GM18507 (cell line): Measurements from ENCODE around the gene OLFML3.
"Not testable (repeated sequence)": the region's sequence is repeated elsewhere in the genome, so short reads cannot be mapped to it uniquely, and the experiment has no call there.

Experiments
- DNase-seq: peaks from one replicate; pipeline ENCODE4 v3.0.0; 2011; ENCODE audit warnings: low read depth; ENCODE audit not compliant: insufficient read length; ENCODE audit errors: extremely low spot score
- FAIRE-seq: peaks from 2 replicates; lab custom pipeline; 2011; peaks lifted over from hg19 to GRCh38; lab: Jason Lieb, UNC

The OLFML3 gene

DNA sequence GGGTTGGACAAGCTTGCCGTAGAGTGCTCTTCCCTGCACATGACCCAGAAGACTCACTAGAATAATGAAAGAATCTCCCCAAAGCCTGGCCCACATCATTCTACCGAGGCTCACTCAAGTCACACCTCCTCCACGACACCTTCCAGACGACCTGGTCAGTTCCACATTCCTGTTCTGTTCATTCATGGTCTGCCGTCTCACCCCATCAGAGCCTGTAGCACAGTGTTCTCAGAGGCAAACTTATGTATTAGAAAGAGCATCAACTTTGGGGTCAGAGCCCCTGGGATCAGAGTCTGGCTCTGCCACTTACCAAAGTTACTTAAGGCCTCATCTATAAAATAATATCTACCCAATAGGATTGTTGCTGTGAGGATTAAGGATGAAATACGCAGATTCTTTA lies 7.5 kb downstream of the OLFML3 start:
- no peak for FAIRE-seq

DNA sequence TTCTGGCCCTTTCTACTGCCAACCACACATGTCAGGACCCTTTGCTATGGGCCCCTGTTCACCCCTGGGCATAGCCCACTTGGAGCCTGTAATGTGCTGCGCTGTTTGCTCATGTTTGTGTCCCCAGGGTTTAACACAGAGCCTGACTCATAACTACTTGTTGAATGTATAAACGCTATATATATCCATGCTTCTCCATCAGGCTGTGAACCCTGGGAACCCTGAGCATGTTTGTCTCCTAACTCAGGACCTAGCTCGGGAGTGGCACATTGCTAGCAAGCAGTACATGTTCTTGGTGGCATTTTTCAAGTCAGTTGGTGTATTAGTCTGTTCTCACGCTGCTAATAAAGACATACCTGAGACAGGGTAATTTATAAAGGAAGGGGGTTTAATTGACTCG lies 8.0 kb downstream of the OLFML3 start:
- FAIRE-seq (no peak), DNase-seq (no peak)

More for the DNA sequence above, 7.5 kb downstream of the OLFML3 start:
- no peak for DNase-seq

DNA sequence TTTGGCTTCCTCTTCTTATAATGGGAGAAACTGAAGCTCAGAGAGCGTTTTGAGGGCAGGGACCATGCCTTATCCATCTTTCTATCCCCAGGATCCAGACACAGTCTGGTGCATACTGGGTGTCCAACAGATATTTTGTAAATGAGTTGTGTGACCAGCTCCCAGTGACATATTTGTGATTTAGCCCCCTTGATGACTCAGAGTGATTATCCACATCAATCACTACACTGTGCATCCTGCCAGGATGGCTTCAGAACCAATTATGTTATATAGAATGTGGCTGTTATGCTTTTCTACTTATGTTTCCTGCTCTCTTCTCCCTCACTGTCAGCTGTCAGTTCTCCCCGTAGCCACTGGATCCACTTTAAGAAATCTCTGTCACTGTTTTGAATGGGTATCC lies 11.3 kb downstream of the OLFML3 start:
- FAIRE-seq (no peak), DNase-seq (no peak)

DNA sequence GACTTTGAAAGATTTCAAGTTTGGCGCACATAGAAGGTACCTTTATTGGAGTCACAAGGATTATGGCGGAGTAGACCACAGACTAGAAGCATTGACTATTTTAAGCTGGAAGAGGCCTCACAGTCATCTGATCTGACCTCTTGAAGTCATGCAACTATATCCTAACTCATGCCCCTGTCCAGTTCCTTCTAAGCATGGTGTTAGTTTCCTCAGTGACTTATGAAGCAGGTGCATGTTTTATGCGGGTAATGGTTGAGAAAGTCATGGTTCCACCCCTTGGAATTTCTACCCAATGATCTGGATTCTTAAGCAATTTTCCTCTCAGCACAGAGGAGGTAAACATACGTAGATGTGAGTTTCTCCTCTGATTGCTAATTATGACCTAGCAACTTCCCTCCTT lies 11.7 kb downstream of the OLFML3 start:
- no peak for FAIRE-seq
- no peak for DNase-seq

DNA sequence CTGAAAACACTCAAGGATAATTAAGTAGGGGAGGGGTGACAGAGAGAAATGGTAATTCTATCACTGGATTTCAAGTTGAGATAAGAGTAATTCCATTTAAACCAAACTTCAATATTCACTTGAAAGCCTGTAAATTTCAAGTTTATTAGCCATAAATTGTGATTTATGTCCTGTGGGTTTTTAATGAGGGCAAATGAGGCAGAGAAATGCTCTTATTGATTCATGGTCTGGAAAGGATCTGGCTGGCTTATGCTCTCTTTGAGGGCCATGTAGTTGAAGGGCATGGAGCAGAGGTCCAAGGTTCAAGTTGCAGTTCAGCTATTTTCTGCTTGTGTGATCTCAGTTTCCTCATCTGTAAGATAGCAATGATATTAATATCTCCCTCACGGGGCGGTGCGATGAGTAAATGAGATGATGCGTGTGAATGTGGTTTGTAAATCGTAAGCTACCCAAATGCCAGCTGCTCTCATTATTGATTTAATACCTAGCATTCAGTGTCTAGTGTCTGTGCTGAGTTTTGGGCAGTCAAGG lies 12.3 kb downstream of the OLFML3 start:
- FAIRE-seq (no peak), DNase-seq (no peak)

DNA sequence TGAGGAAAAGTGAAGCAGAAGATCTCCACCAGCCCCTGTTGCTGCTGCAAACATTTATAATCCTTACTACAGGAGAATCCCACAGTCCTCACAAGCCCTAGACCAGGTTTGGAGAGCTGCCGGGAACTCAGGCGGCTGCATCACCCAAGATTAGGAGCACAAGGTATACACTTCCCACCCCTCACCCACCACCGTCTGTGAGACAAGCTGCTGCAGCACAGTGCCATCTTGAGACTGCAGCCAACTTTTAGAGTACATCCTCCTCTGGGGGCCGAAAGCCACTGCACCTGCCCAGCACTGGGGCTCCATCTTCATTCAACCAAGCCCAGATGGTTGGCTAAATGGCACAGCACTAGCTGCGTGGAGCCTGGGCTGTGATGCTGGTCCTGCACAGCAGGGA lies 13.8 kb downstream of the OLFML3 start:
- no peak for DNase-seq
- FAIRE-seq, result no peak

DNA sequence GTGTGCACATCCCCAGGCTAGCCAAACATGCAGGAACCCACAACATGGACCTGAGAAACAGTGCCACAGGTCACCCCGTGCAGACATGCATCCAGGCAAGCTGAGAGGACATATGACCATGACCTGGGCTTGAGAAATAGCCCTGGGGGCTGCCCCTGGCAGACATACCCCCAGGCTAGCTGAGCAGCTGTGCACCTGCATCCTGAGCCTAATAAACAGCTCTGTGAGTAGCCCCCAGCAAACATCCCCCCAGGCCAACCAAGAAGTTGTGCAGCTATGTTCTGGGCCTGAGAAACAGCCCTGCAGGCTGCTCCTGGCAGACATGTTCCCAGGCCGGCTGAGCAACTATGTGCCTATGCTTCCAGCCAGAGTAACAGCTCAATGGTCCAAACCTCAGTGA lies 14.5 kb downstream of the OLFML3 start:
- DNase-seq (no peak), FAIRE-seq (no peak)

DNA sequence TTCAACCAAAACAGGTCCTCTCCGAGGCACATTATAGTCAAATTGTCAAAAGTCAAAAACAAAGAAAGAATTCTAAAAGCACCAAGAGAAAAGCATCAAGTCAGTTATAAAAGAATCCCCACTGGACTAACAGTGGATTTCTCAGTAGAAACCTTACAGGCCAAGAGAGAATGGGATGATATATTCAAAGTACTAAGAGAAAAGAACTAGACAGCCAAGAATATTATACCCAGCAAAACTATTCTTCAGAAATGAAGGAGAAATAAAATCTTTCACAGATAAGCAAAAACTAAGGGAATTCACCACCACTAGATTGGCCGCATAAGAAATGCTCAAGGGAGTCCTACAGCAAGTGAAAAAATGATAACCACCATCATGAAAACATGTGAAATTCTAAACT lies 16.1 kb downstream of the OLFML3 start:
- no peak for DNase-seq
- no peak for FAIRE-seq

DNA sequence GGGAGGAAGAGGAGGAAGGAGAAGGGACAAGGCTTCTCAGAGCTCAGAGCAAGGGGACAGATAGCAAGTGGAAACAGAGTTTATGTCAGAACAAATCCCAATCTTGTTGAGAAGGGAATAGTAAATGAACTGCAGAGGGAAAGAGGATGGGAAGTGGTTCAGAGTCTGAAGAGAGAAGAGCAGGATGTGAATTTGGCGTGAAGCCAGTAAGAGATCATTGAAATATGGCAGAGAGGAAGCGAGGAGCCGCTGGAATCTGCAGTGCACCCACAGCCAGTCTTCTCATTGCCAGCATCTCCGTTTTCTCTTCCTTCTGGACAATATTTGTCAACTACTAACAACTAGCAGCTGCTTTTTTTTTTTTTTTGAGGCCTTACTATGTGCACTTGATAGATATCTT lies 19.1 kb downstream of the OLFML3 start:
- DNase-seq (no peak), FAIRE-seq (no peak)

DNA sequence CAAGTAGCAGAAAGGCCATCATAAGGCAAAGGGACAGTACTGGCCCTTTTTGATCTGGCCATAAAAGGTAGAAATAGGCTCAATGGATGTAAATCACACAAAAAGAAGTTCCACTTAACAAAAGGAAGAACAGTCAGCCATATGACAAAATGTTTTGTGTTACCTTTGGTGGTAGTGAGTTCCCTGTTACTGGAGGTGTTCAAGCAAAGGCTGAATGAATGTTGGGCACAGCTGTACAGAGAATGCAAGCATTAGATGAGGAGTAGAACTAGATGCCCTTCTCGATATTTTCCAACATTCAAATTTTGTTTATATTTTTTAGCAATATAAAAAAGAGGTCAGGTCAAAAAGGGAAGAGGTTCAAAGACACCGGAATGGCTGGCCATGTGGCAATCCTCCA lies 20.0 kb downstream of the OLFML3 start:
- FAIRE-seq (no peak), DNase-seq (no peak)

DNA sequence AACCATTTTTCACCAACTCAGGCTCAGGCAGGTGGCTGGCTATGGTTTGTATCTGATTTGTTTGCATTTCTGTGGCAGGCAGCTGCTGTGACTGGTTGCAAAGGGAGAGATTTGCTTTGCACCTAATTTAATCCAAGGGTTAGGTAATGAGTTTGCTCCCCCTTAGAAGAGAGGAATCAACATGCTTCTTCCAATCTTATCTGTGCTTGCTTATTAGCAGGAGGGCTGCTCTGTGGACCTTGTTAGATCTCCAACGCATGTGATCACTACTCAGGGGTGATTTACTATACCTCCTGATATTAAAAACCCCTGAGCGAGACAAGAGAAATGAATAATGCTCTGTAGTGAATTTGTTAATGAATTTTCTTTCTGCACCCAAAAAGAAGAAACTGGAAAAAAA lies 20.5 kb downstream of the OLFML3 start:
- FAIRE-seq (no peak), DNase-seq (no peak)

DNA sequence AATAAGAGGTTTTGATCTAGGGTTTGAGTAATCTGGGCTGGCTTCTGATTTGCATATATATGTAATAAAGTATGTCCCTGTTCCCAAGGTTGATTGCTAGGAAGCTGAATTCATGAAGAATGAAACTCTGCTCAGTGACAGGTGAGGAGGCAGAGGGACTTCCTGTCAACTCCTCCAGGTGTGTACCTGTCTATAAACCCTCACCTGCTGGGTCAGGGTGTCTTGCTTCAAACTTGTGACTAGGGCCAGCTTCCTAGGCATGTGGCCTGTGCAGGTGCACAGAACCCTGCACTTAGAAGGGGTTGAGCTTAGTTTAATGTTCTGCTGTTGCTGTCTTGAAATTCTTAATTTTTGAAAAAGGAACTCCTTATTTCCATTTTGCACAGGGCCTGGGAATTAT lies 21.1 kb downstream of the OLFML3 start:
- DNase-seq (no peak), FAIRE-seq (no peak)

DNA sequence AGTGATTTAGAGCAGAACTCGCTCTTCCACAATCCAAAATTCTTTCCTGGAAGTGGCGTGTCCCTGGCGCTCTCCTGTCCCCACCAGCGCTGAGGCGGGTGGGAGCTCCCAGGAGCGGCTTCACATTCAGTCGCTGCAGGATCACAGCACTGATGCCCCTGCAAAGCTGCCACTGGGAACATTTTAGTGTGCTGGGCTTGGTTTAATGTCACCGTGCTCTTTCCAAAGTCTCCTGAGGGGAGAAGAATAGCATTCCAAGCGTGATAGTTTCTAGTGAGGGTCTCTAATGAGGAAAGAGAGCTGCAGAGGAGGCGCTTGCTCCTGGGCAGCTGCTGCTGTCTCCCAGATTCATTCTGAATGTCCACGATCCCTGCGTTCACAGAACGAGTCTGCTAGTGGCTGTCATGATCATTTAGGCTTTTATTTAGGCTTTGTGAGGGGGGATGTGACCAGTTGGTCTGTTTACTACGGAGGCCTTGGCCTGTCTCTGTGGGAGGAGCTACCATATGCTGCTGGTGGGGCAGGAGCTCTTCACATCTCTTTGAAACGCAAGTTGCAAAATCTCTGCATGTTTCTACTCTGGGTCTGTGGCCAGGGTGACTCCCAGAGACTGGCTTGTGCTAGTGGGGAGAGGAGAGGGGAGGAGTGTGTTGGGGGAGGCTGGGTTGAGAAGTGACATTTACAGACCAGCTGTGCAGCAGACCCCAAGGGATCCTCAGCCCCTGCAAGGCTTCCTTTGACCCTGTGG lies 23.4 kb downstream of the OLFML3 start:
- DNase-seq, result no peak
- no peak for FAIRE-seq

DNA sequence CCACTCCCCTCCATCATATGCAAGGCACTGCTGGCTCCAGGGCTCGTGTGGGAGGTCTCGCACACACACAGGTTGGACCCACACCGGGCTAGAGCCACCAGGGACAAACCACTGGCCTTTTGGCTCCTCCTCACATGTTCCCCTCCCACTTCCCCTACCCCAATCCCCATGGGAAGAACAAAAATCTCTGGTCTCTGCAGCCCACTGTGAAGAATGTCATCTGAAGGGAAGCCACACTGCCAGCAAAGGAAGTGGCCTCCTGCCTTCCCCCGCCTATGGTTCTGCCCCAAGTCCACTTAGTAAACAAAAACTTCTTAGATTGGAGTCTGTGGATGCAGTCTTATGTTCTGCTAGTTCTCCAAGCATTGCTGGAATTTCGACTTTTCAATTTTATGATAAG lies 24.2 kb downstream of the OLFML3 start:
- no peak for FAIRE-seq

DNA sequence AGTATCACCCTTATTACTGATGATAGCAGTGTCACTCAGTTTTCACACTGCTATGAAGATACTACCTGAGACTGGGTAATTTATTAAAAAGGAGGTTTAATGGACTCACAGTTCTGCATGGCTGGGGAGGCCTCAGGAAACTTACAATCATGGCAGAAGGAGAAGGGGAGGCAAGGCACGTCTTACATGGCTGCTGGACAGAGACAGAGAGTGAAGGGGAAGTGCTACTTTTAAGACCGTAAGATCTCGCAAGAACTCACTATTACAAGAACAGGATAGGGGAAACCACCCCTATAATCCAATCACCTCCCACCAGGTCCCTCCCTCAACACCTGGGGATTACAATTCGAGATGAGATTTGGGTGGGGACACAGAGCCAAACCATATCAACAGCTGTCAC lies 27.6 kb downstream of the OLFML3 start:
- not testable (repeated sequence) for FAIRE-seq, DNase-seq

More for the DNA sequence above, 24.2 kb downstream of the OLFML3 start:
- no peak for DNase-seq

DNA sequence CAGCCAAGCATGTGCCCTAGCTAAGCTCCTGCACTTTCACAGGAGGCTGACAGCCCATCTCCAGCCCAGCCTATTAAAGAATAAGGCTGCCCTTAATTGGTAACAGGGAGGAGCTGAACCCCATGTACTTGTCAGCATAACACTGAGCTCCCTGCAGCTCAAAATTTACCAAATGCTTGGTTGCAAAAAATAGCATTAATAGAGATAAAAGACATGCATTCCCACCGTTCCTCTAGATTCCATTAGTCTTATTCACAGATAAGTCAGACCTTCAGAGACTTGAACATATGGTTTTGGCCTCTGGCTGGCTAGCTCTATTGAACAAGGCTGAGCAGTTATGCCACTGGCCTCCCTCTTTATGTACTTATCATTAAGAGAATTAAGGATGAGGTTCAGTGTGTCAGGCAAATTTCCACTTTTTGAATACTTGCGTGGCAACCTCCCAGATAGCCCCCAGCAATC lies 29.2 kb downstream of the OLFML3 start:
- no peak for DNase-seq
- FAIRE-seq, result no peak

DNA sequence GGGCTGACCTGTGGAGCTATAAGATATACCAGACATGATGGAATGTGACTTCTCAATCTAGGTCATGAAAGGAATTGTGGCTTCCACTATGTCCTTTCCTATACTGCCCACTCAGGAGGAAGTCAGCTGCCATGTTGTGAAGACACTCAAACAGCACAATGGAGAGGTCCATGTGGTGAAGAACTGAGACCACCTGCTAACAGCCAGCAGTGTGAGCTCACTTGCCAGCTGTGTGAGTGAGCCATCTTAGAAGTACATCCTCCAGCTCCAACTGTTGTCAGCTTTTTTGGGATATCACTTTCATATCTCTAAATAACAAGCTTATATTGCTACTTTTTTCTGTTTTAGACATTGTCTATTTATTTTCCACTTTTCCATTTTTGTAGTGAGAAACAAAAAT lies 29.7 kb downstream of the OLFML3 start:
- FAIRE-seq (no peak), DNase-seq (no peak)

DNA sequence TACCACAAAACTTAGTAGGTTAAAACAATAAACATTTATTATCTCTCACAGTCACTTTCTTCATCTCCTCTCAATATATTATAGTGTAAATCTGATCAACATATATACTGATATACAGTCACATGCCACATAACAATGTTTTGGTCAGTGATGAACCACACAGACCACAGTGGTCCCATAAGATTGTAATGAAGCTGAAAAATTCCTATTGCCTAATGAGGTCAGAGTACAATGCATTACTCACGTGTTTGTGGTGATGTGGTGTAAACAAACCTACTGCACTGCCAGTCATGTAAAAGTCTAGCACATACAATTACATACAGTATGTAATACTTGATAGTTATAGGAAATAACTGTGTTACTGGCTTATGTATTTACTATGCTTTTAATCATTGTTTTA lies 30.1 kb downstream of the OLFML3 start:
- FAIRE-seq (no peak), DNase-seq (no peak)

DNA sequence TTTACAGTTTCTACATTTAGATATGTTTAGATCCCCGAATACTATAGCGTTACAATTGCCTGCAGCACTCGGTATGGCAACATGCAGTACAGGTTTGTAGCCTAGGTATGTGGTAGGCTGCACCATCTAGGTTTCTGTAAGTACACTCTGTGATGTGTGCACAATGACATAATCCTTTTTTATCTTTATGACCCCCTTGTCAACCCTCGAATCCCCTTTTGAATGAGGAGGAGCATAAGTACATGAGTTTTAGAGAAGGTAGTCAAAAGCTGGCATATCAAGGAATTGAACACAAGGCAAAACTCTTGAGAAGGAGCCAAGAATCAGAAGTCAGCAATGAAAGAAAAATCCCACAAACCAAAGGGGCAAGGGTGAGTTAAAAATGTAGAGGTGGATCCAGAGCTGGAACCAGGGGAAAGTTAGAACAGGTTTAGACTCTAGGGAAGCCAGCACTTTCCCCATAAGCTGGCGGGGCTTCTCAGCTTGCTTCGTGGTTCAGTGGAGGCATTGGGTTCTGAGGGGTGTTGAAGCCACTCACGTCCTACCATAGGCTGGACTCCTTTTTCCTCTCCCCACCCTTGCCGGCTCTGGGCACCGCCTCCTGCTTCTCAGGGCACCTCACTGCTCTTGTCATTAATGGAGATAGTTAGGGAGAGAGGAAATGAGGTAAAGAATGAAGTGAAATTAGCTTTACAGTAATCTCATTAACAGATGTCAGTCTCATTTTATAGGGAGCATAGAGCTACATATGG lies 31.3 kb downstream of the OLFML3 start:
- no peak for FAIRE-seq
- DNase-seq, result no peak

DNA sequence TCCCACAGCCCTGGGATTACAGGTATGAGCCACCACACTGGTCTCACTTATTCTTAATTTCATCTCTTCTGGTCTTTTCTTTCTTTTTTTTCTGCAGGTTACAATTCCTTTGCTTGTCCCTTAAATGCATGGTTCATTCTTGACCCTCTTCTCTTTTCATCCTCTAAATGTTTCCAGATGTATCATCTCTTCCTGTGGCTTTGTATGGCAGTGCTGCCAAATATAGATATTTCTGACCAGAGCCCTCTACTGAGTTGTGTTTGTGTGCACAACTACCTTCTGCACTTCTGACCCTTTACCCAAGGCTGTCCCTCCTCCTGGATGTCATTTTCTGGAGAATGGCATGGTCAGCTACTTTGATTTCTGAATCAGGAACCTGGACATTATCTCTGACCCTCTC lies 32.5 kb downstream of the OLFML3 start:
- FAIRE-seq, result no peak
- no peak for DNase-seq

DNA sequence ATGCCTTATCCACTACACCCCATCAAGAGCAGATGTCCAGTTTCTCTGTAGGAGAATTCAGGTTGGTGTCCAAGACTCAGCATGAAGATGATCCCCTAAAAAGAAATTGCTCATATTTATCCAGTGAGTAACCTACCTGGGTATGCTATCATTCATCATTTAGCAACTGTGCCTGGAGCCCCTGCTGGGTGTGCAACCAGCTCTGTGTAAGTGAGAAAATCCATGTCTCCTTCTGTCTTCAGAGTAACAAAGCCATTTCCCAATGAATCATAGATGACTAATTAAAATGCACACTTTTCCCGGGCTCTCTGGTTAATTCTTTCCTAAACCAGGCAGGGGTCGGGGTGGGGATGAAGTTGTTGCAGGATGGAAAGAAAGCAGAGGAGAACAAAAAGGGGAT lies 35.8 kb downstream of the OLFML3 start:
- FAIRE-seq, result no peak
- DNase-seq, result no peak
